Glomerular endothelial cell (primary cell): Measurements from ENCODE around the gene PEX10. TPM values are rescaled to one million over a fixed set of nuclear protein-coding genes. Genes with fewer than 3 reads are reported as not detected.

Source experiments
- DNase-seq: peaks from one replicate; pipeline ENCODE4 v3.0.0-alpha.2; 2011; ENCODE audit warnings: low read depth, low spot score; ENCODE audit errors: extremely low read depth
- total RNA-seq: library from RNA; depleted of rRNA; stranded (reverse); fragments of >200 nt; gene quantifications from 2 replicates; pipeline ENCODE4 v1.2.3, GENCODE V29; 2015

Gene PEX10
- total RNA-seq, 1 donor from 2014 or later: 26.0 TPM

DNA sequence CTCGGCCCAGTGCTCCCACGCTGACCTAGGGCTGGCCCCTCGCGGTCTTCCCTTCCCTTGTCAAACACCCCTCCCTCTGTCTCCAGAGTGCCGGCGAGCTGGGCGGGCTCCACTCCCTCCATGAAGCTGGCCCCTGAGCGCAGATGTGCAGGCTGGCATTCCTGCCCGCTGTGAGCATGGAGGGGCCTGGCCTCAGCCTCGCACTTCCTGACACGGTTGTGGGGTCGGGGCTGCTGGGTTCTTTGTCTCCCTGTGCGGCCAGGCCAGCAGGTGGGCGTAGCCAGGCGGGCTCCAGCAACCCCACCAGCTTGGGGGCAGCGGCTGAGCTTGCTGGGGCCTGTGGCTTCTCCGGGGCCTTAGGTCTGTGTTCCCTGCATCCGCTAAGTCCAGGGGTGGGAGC, 14.2 kb upstream of the PEX10 start:
- no peak for DNase-seq

DNA sequence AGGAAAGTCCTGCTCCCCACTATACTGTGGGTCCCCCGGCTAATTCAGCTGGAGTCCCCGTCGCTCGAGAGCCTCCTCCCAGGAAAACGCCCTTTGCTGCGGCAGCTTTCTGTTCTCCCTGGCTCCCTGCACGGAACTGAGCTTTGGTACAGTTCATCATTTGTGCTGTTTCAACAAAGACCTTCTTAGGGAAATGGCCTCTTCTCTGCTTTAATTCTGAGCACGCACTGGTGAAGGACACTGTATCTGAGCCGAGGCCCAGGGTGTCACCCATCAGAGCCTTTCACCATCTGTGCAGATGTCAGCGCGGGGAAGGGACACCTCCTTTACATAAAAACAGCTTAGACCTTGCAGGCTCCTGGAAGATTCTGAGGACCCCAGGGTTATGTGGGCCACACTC, 13.5 kb upstream of the PEX10 start:
- no peak for DNase-seq

DNA sequence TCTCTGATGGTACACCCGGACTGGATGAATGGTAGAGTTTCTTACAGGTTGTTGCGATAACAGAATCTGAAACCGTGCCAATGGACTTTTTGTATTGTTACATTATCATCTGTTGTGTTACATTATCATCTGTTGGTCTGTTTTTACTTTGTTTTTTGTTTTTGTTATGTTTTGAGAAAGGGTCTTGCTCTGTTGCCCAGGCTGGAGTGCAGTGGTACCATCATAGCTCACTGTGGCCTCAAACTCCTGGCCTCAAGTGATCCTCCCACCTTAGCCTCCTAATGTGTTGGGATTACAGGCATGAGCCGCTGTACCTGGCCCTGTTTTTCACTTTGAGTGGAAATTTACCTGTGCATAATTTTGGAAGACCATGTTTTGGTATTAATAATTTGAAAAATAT, 10.2 kb upstream of the PEX10 start:
- DNase-seq: no peak

DNA sequence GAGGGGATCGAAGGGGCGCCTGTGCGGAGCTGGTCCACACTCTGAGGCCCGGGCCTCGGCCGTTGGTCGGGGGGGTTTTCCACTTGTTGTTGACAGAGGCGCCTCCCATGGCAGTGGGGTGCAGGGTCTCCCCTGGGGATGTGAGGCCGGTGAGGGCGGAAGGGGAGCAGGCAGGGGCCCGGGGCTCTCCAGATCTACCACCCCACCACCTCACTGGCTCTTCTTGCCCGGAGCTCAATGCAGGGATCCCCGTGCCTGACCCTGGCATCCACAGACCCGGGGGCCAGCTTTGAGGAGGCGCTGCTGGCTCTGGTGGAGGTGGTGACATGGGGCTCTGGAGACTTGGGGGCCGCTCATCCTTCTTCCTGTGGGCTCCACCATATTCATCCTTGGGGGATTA, 7.1 kb upstream of the PEX10 start:
- DNase-seq: no peak

DNA sequence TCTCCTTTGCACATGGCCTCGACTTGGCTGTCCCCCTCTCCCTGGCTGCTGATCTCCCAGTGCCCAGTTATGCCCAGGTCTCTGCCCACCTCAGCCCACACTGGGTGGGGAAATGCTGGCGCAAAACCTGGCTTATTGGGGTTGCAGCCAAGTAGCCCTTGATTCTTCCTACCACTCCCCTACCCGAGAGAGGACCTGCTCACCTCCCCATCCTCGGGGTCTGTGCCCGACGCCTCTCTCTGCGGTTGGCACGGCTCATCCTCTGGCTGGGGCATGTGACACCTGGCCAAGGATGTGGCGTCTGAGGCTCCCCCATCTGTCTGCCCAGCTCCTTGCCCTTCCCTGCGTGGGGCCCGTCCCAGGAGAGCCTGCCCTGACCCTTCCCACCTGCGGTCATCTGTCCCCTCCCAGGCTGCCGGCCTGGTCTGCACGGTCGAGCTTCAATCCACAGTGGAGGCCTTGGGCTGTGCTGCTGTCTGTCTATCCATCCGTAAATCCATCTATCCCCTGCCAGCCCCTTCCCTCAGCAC, 6.5 kb upstream of the PEX10 start:
- no peak for DNase-seq

DNA sequence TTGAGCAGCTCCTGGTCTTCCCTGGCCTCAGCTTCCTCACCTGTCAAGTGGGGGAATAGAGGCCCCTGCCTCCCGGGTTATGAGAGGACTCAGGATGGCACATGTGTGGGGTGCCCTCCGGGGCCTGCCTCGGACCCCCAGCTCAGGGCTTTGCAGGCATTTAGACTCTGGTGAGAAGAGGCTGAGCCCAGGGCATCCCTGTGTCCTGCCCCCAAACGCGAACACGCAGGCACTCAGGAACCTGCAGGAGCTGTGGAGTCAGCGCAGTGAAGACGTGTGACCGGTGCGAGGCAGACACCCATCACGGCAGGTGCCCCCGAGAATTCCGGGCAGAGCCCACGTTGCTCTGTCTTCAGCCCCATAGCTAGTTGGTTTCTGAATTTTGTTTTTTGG, 5.5 kb upstream of the PEX10 start:
- no peak for DNase-seq

DNA sequence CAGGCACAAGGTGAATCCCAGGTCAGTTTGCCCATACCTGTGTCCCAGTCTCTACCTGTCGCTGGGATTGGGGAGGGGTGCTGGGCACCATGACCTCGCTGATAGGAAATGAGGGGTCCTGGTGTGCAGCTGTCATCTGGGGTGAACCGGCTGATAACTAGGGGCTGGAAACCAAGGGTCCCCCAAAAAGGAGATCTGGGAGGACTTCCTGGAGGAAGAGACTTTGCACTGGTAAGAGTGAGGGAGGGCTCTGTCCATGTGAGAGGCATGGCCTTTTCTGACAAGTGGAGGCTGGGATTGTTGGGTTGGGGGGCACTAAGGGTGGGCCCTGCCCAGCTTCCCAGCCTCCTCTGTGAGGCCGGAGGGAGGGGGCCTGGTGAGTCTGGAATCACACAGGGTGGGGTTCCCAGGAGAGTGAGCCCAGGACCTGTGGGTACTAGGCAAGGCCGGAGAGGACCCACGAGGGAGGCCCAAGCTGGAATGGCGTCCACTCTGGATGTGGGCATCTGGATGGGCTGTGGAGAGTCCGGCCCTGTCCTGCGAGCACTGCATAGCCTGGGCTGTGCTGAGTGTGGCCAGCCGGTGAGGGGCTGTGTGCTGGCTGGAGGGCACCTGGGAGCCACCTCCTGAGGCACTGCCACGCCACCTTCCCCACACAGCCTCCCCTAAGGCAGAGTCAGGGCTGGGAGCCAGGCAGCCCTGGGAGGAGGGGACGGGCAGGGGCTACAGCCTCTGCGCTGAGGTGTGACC, 4.9 kb upstream of the PEX10 start:
- DNase-seq: no peak

DNA sequence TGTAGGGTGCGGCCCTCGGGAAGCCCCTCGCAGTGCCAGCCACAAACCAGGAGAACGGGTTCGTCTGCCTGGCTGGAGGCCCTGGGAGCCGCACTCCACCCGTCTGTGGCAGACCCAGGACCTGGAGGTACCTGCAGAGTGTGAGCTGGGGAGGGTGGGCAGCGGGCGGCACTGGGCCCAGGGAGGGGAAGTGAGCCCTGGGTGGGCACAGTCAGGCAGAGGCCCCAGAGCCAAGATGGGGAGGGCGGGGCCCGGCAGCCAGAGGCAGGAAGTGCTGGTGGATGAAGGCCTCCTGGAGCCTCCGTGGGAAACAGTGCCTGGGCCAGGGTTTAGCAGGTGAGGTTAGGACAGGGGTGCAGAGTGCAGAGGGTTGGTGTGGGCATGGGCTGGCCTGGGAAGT, 4.0 kb upstream of the PEX10 start:
- no peak for DNase-seq

DNA sequence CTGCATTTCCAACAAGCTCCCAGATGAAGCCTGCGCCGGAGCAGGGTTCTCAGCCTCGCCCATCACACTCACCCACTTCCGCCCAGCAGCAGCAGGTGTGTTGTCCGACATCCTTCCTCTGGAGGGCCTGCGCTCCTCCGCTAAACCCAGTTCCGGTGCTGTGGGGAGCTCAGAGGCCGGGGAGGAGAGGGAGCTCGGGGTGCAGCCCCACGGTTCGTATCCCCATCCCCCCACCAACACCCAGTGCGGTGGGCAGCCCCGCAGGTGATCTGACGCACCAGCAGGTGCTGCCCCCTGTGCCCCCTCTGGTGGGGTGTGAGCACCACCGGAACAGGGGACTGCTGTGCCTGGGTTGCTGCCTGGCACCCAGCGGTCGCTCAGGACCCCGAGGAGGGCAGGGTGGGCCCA, 3.4 kb upstream of the PEX10 start:
- no peak for DNase-seq

DNA sequence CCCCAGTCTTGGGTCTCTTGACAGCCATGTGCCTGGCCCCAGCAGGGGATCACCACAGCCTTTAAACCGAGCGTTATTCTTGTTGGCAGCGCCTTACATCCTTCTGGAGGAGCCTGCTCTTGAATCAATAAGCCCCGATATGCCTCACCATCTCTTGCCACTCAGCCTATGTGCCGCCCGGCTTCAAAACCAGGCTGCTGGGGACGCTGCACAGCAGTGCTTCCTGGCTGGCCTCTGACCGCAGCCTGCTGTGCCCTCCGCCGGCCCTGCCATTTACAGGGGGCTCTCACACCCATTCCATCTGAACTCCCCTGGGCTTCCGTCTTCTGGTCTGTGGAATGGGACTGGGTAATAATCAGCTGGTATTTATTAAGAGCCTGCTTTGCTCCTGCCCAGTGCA, 3.0 kb upstream of the PEX10 start:
- no peak for DNase-seq

DNA sequence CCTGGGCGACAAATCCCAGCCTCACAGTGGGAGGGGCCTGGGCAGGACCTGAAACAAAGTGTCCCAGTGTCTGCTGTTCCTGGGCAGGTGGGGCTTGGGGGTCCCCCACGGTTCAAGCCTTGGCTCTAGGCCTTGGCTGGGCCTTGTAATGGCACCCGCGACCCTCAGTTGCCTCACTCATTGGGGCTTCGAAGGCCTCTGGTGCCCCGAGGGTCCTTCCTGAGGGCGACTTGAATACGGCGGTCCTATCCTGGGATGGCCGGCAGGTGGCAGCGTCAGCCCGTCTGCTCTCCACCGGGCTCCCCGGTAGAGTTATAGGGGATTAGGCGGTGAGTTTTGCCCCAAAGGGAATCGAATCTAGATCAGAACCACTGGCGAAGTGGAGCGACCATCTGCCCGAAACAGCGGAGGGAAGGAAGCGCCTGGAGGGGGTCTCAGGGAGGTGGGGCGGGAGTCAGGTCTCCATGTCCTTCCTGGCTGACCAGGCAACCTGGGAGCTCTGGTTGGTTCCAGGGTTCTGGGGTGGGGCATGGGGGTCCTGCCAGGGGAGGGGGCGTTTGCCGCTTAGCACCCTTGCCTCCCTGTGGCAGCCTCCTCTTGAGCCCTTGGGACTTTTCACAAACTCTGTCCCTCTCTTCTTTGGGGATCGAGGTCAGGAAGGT, 2.1 kb upstream of the PEX10 start:
- DNase-seq: no peak

DNA sequence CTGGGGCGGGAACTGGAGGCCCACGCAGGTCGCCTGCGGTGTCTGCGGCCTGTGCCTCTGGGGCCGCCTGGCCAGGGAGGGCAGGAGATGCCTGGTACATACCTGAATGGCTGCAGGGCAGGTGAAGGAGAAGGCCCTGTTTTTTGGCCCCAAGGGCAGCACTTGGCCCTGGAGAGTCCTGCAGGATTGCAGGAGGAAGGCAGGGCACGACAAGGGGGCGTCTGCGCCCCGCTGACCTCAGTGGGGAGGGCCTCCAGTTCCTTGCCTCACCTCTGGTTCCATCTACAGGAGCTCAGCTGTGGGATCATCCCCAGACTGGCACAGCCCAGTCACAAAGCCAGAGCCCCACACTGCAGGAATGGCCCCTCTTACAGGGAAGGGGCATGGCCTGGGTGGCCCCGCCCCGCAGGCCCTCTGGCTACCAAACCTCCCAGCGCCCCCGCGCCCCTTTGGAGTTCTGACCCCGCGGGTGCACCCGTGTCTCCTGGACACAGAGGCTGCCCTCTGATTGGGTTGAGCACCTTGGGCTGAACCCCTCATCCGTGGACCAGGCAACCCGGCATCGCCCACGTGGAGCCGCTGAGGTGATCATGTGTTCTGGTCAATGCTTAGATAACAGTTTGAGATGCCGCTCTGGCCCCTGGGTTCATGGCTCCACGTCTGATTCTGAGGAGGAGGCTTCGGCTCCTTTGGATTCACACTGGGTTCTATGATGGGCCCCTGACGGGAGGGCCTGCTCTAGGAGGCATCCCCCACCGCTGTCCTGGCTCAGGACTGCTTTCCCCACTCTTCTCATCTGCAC, 1.3 kb upstream of the PEX10 start:
- no peak for DNase-seq

DNA sequence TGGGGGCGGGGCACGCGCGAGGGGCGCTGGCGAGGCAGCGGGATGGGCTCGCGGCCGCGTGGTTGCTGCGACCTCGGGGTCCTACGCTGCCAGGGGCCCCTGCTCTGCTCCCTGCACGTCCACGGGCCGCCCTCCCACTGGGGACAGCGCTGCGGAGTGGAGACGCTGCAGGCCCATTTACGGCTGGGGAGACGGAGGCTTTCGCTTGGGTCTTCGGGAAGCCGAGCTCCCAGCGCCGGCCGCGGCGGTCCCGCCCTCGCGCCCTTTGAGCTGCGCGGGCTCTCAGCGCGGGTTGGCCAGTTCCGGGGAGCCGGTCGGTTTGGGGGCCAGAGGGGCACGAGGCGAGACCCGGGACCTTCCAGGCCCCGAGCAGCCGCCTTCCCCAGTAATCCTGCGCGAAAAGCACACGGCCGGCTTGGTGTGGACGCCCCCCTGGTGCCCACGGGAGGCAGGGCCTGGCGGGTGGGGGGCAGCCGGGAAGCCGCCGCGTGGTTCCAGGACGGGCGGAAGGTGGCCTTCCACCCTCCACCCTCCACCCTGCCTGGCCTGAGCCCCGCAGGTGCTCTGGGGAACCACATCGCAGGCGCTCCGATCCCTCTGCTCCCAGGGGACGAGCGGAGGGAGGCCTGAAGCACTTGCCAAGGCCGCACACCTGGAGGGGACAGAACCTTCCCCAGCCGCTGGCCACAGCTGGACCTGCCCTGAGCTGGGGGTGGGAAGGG, 570 bp upstream of the PEX10 start:
- DNase-seq: no peak

DNA sequence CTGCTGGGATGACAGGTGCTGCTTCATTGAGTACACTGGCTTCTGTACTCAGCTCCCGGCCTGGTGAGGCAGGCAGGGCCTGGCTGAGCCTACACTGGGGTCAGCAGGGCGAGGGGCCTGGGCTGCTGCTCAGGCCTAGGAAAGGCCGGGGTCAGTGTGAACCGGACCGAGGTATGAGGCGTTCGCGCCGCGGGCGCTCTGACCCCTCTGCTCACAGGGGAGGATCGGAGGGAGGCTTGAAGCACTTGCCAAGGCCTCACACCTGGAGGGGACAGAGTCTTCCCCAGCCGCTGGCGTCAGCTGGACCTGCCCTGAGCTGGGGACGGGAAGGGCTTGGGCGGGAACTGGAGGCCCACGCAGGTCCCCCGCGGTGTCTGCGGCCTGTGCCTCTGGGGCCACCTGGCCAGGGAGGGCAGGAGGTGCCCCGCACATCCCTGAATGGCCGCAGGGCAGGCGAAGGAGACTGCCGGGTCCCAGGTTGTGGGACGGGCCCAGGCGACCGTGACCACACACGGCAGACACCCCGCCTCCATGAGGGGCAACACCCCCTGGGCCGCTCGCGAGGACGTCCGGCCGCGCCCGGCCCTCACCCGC, 466 bp downstream of the PEX10 start:
- no peak for DNase-seq

DNA sequence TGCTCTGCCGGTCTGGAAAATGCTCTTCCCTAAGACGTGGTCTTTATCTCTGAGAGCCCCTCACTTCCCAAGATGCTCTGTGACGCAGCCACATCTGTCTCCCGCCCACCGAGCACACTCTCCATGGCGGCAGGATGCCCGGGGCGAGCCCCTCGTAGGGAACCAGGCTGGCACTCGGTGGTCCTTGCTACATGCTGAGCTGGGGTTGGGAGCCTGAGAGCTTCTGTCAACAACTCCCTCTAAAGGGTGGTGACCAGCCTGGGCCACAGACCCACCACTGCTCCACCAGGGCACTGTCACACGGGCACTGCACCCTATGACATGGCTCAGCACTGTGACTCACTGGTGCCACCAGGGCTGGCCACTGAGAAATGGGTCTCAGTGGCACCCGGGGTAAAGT, 2.6 kb downstream of the PEX10 start:
- DNase-seq: no peak

DNA sequence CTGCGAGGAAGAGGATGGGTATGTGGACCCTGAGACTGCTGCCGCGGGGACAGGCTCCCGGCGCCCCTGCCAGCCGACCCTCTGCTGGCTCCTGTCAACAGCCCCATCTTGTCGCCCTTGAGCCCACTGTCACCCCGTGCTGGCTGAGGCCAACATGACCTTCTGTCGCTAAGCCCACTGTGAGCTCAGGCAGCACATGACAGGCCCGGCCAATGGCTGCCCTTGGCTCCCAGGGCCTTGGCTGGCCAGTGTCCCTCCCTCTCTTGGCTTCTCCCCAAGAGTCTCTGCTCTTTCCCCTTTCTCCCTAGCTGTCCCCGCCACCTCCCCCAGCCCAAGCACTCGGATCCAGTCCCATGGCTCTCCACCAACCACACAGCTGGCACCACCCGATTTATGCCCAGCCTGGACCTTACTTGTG, 3.5 kb downstream of the PEX10 start:
- DNase-seq: no peak

DNA sequence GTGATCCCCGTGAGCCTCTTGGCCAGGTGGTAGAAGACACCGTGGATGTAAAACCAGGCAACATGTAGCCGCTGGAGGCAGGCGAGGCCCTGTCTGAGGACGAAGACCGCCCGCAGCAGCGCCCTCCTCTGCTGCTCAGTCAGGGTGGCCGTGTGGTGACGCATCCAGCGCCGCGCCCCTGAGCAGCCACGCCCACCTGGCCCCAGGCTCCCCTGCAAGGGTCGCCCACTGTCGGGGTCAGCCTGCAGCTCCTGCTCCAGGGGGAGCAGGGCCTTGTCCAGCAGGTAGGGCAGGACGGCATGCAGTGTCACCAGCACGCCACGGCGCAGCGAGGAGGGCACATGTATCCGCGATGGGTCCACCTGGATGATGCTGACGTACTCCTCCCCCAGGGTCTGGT, 3.9 kb downstream of the PEX10 start:
- DNase-seq: no peak

DNA sequence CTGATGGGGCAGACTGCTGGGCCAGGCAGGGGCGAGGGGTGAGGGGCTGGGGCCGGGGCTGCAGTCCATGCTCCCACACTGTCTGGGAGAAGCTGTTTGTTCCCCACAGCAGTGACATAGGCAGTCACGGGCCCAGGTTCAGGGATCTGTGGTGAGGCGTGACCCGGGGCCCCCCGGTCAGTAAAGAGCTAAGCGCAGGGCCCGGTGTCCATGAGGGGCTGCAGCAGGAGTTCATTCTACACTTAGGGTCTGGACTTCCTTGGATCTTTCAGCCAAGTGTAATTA, 4.4 kb downstream of the PEX10 start:
- no peak for DNase-seq

DNA sequence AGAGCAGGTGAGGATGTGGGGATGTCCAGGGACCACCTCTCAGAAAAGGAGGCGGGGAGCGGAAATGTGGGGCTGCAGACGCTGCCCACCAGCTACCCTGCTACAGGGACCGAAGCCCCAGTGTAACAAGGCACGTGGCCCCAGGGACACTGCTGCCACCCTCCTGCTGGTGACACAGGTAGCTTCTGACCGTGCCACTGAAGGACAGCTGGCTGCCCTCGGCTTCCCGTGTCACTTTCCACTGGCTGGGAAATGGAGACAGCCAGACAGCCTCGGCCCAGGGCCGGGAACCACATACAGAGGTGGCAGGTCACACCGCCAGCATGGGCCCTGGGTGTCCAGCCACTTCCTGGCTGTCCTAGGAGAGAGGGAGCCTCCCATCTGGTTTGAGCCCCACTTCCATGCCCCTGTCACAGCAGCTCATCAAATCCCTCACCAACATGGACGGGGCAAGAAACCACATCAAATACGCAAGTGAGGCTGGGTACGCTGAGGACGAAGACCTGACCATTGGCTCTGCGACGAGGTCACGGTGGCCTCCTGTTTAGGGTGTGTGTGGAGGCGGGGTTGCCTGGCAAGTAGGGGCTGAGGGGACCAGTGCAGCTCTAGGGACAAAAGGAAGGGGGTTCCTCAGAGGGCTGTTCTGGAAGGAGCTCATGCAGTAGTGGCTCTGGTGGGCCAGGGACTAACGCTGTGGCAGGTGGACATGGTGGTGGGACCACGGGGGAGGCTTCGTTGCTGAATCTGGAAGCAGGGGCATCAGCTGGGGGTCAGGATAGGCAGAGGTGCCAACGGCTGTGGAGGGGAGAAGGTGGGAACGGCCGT, 5.0 kb downstream of the PEX10 start:
- no peak for DNase-seq

DNA sequence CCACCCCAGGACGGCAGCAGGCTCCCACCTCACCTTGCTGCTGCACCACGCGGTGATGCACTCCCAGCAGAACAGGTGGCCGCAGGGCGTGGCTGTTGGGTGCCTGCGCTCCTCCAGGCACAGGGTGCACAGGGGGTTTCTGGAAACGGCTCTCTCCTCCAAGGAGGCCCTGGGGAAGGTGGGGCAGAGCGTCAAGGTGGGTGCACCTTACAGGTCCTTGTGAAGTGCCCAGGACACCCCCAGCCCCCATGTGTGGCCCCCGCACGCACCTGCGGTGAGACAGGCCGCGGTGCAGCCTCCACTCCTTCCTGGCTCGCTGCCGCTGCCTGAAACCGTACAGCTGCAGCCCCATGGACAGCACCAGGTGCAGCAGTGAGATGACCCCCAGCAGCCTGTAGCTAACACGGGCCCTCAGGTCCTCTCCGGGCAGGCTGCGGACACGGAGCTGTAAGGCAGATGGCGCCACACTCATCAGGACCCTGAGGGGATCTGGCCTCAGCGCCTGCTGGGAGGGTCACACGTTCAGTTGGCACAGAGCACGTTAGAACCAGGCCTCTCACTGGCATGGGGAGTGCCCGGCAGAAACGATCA, 5.8 kb downstream of the PEX10 start:
- no peak for DNase-seq
